GM18868 (cell line): Measurements from ENCODE around the gene CATSPER4.

ENCODE experiments used
- ATAC-seq: cut with Tn5 transposase; IDR thresholded peaks from one replicate; pipeline ENCODE4 v1.9.1; 2021; ENCODE audit warnings: mild to moderate bottlenecking, moderate library complexity; ENCODE audit not compliant: unreplicated experiment

CATSPER4 gene

DNA sequence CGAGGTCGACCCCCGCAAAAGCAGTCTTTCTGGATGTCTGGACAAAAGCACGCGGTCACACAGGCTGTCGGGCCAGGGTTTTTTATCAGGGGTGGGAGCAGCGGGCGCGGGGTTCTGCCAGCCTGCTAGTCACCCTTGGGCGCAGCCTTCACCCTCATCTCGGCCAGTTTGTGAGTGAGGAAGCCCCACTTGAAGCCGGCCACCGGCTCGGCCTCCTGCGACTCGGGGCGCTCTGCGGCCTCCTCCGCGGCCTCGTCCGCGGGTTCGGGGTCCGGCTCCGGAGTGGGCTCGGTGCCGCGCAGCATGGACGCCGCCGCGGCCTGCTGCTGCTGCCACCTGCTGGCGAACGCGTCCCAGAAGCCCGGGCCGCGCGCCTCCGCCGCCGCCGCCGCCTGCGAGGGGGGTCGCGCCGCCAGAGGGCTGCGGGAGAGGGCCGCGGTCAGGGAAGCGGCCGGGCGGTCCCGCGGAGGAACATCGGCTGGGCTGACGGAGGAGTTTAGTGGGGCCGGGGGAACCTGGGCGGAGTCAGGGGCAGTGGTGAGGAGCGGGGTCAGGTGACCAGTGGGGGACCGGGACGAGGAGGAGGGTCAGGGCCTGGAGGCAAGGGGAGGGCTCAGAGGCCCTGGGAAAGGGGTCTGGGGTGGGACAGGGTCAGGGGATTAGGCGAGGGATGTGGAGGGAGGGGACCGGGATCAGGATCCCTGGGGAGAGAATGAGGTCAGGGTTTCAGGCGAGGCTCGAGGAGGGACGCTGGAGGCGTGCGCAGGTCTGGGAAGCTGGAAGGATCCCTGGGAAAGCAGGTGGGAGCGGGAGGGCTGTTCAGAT, 26.2 kb upstream of the CATSPER4 start:
- no peak for ATAC-seq

DNA sequence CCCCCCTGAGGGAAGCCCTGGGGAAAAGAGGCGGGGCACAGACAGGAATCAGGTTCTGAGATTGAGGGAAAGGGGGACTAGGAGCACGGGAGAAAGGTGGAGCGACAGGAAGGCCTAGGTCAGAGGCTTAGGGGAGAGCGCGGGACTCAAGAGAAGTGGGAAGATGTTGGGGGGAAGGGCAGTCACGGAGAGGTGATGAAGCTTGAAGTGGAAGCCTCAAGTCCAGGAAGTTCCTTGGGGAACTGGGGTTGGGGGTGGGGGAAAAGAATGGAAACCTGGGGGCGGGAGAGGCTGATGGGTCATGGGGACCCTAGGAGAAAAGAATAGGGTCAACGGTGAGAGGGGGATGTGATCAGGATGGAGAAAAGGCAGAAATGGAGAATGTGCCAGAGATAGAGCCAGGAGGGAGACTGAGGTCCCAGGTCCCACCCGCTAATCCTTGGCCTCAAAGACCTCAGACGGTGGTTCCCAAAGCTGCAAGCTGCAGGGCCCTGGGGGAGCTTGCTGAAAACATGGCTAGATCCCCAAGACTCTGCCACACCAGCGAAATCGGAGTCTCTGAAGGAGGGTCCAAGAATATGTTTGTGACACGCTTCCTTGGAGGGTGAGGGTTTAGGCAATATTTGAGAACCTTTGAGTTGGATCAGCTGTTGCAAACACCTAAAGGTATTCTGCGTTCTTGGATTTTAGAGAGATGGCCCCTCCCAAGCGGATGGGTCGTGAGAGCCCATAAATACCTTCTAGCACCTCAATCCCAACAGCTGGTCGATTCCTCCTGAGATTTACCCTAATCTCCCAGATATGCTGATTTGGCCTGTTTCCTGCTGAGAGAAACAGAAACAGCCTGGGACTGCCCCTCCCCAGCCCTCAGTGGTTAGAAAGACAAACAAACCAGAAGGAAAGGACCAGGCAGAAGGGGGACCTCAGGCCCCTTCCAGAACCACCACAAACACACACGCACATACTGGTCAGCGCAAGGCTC, 25.2 kb upstream of the CATSPER4 start:
- no peak for ATAC-seq

DNA sequence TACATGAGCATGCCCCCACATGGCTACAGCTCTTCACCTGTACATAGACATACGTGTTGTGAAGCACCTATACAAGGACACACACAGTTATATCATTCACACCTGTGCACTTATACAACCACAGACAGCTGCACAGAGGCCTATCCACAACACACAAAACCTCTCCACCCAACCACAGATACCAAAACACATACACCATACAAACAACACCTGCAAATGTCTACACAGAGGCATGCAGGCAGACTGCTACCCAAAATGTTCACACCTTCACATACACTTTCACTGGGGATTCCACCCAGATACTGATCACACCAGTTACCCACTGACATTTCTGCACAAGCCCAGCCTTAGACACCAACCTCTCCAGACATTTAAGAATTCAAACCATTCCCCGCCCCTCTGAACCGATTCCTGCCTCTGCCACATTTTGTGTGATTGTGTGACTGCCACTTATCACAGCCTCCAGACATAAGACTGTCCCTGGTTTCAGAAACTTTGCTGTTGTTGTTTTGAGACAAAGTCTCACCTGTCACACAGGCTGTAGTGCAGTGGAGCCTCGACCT, 23.6 kb upstream of the CATSPER4 start:
- no peak for ATAC-seq

DNA sequence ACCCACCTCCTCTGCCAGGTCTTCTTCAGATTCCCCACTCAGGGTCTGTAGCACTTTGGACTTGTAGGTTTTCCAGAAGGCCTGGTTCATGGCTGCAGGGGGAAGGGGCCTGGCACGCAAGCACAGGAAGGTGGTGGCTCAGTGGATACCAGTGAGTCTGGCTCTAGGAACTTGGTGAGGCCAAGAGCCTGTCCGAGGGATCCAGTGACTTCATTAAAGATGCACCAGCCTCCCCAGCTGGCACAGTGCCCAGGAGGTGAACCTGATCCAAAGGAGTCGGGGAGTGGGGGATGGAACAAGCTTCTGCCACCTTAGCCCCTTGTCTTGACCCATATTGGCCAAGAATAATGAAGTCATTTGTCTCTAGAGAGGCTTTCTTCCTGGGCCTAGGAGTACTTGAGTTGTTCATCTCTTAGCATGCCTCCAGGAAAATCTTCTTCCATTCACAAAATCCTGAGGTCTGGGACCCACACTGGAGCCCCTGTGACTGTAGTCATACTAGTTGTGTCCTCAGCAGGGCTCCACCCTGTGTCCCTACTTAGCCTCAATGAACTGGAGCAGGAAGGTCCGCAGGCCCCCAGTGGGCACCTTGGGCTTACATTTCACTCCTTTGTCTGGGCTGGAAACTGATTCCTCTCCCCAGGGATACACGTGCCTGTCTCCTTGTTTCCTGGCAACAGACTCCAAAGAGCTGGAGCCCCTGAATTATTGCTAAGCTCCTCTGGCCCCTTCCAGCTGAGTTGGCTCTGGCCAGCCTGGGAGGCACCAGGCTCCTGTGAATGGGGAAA, 21.8 kb upstream of the CATSPER4 start, which contains the start of gene C1orf232:
TSS of gene C1orf232 (minus strand) at position 554 of the 788 bp plus-strand sequence. CDS start at position 90, 464 bp downstream.
- ATAC-seq: no peak

DNA sequence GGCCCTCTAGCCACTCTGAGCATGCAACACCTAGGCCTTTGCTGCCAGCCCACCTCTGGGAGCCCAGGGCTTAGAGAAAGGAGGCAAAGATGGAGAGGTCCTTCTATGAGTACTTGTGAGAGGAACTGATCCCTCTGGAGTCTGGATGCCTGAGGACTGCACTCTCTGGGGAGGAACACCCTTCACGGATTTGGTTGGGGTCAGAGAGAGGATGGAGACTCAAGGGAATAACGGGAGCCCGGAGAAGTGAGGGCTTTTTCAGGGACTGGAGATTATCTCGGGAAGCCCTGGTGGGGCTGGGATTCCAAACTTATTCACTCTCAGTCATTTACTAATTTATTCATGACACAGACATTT, 21.2 kb upstream of the CATSPER4 start:
- ATAC-seq: no peak

DNA sequence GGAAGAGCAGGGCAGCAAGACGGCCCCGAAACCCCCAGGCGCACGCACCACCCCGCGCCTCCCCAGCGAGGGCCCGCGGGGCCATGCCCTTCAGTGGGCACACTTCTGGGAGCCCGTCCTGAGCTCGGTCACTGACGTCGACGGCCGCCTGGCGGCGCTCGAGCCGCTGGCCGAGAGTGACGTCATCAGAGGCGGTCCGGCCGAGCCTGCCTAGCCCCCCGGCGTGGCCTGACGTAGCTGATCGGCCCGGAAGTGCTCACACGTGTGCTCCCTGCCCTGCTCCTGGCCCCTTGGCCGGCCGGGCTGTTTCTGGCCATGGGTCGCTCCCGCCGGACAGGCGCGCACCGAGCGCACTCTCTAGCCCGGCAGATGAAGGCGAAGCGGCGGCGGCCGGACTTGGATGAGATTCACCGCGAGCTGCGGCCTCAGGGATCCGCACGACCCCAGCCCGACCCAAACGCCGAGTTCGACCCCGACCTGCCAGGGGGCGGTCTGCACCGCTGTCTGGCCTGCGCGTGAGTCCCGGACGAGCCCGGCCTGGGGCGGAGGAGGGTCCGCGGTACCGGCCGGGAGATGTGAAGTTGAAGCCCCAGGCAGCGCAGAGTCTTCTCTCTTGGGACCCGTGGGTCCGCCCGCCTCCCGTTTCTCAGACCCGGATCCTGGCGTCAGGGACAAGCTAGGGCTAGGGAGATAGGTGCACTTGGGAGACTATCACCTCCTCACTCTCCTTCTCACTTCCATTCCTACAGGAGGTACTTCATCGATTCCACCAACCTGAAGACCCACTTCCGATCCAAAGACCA, 20.5 kb upstream of the CATSPER4 start, which contains the start of gene ZNF593:
TSS of gene ZNF593 (plus strand) at position 240 of the 803 bp plus-strand sequence. CDS start at position 316, 76 bp downstream.
- ATAC-seq: peak; percentile 93

DNA sequence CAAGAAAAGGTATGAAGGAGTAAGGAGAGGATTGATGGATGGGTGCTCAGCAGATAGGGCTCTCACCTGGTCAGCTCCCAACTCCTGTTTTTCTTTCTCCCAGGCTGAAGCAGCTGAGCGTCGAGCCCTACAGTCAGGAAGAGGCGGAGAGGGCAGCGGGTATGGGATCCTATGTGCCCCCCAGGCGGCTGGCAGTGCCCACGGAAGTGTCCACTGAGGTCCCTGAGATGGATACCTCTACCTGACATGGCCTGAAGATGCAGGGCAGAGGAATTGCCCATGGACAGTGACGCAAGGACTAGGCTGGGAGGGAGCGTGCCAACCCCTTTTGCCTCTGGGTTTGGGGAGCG, 20.0 kb upstream of the CATSPER4 start:
- no peak for ATAC-seq

DNA sequence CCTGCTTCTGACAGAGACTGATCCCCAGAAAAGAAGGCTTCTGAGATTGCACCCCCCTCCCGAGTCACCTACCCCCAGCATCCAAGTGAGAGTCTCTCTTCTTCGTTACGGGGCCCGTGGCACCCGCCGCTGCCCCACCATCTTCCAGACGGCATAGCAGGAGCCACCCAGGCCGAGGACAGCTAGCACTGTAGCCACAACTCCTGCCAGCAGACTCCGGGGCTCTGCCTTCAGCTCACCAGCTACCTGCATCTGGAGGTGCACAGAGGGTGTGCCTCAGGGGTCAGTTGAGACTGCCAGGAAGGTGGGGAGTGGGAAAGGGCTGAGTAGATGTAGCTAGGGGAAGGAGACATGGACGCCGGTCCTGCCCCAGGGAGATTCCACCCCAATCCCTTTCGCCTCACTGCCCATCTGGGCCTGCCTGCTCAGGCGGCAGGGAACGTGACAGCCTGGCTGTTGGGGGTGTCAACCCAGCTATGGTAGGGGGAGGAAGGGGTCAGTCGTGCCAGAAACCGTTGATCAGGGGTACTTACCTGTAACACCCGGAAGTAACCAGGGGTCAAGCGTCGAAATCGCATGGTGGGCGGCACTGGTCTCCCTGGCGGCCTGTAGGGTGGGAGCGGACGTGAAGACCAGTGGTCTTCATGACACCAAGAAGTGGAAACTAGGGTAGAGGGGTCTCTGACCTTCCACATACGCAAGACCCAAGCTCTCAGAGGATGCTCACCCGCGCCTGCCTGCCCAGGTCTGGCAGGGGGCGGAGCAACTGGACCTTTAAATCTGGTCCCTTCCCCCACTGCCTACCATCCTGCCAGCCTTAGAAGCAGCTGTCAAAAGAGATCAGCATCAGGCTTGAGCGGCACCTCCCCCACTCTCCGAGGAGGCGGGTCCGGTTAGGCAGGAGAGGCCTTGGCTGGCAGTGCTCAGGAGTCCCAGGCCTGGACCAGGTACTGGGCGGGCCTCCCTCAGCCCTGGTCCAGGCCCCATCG, 19.0 kb upstream of the CATSPER4 start, which contains the start of gene ZNF593OS:
TSS of gene ZNF593OS (minus strand) at position 749 of the 989 bp plus-strand sequence. CDS start at position 578, 171 bp downstream.
- no peak for ATAC-seq

DNA sequence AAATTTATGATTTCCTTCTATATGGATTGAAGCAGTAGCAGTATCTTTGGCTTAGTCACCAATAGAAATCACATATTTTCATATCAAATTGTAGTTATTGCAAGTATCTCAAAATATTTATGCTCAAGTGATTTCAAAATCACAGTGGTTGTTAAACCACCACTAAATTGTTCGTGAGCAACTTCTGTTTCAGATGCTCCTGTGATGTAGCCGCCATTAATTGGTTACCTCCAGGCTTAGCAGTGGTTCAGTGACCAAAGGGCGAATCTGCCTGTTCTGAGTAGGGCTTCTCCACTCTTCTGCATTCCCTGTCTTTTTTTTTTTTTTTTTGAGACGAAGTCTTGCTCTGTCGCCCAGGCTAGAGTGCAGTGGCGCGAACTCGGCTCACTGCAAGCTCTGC, 15.1 kb upstream of the CATSPER4 start:
- ATAC-seq: no peak

DNA sequence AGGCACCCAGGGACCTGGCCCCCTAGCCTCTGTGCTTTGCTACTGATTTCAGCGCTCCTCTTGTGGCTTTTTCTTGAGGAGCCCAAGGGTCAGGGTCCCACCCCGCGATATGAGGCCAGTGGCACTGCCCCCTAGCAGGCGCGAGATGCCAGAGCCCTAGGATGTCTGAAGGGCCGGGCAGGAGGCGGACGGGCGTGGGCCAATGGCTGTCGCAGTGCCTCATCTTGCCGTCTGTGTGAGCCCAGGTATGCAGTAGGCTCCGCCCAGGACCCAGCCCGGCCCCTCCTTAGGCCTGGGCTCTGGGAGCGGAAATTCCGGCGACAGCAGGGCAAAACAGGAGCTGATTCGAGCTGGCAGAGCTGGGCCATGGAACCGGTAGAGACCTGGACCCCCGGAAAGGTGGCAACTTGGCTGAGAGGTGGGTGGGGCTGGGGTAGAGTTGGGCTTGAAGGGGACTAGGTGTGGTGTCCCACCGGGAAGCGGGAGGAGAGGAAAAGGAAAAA, 13.2 kb upstream of the CATSPER4 start, which contains the start of gene CNKSR1:
TSS of gene CNKSR1 (plus strand) at position 310 of the 503 bp plus-strand sequence. CDS start at position 367, 57 bp downstream.
- ATAC-seq: no peak

DNA sequence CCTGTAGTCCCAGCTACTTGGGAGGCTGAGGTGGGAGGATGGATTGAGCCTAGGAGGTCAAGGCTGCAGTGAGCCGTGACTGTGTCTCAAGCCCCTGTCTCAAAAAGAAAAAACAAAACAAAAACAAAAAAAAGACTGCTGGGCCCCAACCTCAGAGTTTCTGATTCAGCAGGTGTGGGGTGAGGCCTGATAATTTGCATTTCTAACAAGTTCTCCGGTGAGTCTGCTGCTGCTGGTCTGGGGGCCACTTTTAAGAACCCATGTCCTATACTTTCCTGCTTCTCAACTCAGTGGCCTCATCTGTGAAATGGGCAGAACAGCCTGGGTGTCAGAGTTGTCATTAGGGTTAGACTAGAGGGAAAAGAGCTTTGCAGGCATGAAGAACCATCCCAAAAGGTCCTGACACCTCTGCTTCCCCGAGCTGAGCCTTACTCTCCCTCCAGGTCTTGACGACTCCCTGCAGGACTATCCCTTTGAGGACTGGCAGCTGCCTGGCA, 10.3 kb upstream of the CATSPER4 start:
- no peak for ATAC-seq

DNA sequence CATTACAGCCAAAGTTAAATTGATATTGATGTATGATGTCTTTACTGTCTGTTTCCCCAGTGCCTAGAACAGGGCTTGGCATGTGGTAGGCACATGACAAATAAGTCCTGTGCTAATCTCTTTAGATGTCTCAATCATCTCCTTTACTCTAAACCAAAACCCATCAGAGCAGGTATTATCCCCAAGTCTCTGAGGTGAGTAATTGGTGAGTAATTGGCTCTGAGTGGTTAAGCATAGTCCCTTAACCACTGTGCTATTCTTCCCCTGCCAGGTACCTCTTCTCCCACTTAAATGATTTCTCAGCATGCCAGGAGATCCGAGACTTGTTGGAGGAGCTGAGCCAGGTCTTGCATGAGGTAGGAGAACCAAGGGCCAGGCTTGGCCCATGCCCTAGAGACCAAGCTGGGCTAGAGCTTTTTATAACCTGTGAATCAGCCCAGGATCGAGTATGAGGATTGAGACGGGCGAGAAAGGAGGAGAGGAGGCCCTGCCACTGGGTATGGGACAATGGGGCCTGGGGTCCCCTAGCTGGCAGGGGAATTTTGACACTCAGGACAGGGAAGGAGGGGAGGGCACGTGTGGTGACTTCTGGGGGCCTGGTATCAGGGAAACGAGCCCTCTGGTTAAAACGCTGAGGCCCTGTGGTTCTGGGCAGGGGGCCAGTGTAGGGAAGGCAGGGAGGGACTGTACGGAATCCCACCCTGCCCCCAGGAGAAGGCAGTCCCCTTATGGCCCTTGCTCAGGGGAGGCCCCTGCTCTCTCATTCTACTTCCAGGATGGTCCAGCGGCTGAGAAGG, 8.6 kb upstream of the CATSPER4 start:
- no peak for ATAC-seq

DNA sequence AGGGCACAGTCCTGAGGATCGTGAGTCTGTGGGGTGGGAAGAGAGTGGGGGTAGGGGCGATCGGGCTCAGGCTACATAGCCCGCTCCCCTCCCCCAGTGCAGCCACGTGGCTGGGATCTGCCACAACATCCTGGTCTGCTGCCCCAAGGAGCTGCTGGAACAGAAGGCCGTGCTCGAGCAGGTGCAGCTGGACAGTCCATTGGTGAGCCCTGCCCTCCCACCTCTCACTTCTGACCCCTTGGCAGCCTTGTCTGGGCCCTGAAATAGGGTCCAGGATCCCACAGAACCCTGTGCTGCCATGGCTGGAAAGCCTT, 8.1 kb upstream of the CATSPER4 start:
- ATAC-seq: no peak

DNA sequence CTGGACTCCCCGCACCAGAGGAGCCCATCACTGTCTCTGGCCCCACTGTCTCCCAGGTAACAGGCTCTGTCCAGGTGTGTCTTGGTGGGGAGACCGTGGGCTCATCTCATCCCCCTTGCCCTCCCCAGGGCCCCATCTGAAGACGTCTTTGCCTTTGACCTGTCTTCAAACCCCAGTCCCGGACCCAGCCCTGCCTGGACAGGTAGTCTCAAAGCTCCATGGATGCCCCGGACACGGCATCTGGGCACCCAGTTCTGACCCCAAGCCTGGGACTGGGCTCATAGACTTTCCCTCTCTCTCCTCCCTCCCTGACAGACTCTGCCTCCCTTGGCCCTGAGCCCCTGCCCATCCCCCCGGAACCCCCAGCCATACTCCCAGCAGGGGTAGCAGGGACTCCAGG, 6.3 kb upstream of the CATSPER4 start:
- ATAC-seq: no peak

DNA sequence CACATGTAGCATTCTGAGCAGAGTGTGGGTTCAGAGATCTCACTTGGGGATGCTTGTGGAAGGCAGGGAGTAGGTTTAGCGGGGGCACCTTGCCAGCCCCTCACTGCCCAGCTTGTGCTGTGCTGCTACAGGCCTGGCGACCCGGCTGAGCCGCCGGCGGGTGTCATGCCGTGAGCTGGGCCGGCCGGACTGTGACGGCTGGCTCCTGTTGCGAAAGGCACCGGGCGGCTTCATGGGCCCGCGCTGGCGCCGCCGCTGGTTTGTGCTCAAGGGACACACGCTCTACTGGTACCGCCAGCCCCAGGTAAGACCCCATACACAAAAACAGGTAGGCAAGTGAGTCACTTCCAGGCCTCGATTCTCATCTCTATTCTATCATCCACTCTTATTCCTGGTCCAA, 5.5 kb upstream of the CATSPER4 start:
- no peak for ATAC-seq

DNA sequence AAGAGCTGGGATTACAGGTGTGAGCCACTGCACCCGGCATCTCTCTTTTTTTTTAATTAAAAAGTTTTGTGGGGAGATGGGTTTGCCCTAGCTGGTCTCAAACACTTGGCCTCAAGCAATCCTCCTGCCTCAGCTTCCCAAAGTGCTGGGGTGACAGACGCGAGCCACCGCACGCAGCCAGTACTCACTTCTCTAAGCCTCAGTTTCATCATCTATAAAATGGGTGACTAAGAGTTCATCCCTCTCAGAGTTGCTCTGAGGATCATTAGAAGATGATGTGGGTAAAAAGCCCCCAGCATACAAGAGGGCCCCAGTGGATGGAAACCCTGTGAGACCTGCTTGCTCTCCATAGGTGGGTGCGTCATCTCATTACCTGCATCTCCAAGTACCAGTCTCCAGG, 2.5 kb upstream of the CATSPER4 start:
- no peak for ATAC-seq

DNA sequence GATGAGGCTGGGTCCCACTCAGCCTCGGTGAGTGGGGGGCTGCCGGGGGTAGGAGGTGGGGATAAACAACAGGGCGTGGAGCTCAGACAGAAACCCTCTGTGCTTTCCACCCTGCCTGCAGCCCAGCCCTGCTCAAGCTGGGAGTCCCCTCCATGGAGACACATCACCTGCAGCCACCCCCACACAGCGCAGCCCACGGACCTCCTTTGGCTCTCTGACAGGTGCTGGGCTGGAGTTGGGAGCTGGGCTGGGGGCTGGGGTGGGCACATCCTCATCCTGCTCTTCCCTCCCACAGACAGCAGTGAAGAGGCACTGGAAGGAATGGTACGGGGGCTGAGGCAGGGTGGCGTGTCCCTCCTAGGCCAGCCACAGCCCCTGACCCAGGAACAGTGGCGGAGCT, 1.9 kb upstream of the CATSPER4 start:
- no peak for ATAC-seq
